ENCODE data around the gene IFI6.

Gene IFI6

DNA sequence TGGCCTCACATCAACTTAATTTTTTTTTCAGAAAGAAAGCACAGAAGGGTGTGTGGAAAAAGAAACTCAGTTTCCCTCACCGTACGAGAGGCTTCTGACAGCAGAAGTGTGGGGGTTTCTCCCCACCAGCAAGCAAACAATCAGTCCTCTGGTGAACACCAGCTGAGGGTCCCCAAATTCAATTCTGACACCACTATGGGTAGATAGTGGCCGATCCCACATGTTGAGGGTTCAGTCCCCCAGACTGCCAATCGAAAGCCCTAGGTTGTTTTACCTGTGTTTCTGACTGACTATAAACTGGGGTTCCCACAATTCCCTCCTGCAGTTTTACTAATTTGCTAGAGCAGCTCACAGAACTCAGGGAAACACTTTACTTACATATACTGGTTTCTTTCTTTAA, 2.1 kb downstream of the IFI6 start:
- DNase-seq: no peak

DNA sequence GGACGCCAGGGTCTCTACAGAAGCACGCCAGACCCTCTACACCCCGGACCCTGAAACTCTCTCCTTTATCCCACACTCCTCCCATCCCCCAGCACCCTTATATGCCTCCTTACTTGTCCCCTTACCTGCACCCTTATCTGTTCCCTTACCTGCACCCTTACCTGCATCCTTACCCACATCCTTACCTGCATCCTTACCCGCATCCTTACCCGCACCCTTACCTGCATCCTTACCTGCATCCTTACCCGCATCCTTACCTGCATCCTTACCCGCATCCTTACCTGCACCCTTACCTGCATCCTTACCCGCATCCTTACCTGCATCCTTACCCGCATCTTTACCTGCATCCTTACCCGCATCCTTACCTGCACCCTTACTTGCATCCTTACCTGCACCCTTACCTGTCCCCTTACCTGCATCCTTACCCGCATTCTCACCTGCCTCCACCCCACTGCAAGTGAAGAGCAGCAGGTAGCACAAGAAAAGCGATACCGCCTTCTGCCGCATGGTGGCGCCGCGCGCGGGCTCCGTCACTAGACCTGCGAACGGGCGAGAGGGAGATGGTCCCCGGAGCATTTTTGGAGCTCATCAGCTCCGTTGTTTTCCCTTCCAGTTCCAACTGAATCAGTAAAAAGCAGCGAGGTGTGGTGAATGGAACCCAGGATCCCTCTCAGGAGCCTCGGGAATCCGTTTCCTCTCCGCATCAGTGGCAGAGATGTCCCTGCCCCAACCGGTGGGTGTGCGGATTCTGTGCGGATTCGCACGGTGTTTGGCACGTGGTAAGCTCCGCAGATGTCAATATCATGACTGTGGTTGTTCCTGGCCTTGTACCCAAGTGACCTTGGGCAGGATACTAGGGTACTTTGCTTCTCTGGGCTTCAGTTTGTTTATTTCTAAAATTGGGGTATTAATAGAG, 2.9 kb downstream of the IFI6 start:
- DNase-seq: peak; percentile 78

DNA sequence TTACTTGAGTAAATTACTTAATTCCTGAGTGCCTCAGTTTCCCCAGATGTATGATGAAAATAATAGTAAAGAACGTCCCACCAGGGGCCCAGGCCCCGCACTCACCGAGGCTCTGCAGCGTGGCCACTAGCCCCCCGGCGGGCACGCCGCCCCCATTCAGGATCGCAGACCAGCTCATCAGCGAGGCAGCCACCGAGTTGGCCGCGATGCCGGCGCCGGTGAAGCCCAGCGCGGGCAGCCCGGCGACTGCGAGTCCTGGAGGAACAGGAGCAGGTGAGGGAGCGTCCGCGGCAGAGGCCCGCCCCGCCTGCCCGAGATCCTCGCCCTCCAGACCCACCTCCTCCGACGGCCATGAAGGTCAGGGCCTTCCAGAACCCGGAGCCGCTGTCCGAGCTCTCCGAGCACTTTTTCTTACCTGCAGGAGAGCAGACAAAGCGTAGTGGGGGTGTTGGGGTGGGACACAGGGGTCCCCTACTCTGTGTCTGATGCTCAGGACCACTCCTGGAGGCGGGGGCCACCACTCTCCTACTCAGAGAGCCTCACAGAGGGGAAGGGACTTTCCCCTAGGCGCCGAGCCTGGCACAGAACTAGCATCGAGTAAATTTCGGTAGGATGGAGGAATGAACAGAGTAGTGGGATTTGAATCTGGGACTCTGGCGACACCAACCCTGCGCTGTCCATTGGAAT, 3.7 kb downstream of the IFI6 start:
- DNase-seq: no peak

DNA sequence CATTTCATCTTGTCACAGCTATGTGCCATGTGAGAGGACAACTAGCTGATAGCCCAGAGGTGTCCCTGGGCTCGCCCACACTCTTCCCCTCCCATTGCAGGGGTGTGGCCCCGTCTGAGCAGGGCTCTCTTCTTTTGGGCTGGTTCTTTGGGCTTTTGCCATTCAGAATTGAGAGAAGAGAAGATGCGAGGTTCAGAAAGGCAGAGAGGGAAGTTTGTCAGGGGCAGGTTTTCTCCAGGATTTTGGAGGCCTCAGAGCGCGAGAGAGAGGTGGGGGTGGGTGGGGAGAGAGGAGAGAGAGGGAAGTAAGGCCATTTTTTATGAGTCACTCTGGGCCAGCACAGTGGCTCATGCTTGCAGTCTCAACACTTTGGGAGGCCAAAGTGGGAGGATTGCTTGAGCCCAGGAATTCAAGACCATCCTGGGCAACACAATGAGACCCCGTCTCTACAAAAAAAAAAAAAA, 5.2 kb downstream of the IFI6 start:
- DNase-seq: no peak

DNA sequence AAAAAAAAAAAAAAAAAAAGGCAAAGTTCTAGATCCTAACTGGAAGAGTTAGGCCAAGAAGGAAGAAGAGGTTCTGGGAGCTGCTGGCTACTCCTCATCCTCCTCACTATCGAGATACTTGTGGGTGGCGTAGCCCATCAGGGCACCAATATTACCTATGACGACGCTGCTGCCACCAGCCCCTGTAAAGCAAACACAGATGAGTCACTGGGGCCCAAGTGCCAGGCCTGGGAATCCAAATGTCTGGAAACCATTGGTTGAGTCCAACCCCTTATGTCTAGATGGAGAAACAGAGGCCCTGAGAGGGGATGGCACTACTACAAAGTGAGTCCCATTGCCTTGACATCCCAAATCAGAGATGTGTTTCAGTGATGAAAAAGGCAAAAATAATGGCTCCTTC, 5.7 kb downstream of the IFI6 start:
- DNase-seq: no peak

DNA sequence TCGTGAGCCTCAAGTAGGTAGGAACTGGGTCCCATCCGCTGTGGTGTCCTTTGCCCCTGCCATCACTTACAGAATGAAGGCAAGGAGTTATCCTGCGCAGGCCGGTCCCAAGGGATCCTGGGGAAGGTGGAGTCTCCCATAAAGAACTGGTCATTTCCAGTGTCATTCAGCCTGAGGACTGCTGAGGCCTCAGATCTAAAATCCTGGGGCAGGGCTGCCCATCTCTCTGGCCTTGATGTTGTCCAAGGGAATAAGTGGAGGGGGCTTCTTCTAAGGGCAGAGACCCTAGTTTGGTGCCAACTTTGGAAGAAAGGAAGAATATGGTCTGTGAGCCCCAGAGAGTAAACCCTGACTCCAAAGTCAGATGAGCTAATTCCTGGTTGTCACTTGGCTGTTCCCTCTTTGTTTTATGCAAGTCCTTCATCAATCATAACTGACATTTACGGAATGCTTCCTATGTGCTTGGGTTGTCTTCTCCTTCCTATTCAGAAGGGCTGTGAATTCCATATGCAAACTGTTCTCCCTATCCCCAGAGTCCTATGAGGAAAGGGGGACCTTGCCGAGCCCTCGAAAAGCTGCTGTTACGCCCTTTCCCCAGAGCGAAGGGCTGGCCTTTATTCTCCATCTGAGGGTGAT, 6.9 kb downstream of the IFI6 start:
- no peak for DNase-seq

DNA sequence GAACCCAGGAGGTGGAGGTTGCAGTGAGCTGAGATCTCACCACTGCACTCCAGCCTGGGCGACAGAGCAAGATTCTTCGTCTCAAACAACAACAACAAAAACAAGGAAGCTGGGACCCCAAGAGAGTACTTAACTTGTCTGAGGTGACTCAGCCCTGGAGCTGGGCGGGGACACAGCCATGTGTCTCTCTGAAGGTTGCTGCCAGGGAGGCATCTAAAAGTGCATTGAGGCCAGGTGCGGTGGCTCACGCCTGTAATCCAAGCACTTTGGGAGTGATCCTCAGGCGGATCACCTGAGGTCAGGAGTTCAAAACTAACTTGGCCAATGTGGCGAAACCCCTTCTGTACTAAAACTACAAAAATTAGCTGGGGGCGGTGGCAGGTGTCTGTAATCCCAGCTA, 7.7 kb downstream of the IFI6 start:
- DNase-seq: no peak

DNA sequence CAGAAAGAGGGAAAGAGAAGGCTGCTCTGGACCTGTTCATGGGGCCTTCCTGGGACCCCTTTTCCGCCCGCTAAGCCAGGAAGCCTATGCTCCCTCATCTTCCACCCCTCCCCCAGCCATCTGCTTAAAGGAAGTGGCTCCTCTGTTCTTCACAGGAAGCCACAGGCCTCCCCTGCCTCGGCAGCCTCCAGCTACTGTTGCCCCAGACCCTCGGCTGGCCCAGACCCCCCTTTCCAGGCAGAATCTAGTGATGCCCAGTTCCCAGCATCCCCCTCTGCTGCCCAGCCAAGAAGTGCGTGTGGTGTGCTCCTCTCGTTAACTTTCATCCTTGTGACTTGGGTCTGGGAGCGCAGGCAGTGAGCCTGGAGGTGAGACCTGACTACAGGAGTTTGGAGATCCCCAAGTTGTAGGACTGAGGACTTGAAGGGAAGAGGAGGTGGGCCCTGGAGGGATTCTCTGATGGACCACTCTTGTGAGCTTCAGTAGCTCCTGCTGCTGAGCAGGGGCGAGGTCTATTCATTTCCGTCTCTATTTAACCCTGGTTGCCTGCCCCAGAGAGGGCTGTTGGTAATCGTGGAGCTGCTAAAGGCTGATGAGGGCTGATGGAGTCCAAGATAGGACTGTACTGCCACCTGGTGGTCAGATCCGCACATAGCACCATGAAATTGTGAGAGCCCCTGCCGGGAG, 9.1 kb downstream of the IFI6 start:
- peak; percentile 75 for DNase-seq

DNA sequence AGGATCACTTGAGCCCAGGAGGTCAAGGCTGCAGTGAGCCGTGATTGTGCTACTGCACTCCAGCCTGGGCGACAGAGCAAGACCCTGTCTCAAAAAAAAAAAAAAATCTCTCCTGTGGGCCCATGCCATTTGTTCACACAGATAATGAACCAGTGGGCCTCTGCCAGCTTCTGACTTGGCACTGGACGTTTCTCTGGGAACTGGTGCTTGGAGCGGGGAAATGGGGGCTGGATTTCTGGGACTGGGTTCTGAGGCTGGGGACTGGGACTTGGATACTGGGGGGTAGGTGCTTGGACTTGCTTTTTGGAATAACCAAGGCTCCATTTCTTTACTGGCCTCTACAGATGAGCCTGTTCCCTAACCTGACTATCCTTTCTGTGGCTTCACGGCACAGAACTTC, 9.7 kb downstream of the IFI6 start:
- no peak for DNase-seq

DNA sequence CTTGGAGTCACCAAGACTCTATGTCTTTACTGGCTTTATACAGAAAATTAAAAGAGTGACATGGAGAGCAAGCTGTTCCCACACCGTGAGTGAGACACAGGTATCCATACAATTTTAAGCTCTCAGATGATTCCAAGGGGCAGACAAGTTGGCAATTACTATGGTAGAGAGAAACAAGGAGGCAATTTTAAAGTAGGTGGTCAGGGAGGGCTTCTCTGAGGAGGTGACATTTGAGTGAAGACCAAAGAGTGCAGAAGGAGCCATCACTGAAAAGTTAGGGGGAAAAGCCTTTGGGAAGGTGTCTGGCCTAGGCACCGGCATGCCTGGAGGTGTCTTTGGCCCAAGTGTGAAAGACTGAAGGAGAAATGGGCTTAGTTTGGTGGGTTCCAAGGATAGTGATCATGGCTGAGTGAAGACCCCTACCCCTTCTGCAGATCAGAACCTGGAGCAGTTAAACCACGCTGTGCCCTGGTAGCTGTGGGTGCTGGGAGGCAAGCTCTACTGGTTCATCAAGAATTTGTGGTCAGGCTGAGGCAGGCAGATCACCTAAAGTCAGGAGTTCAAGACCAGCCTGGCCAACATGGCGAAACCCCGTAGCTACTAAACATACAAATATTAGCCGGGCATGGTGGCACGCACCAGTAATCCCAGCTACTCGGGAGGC, 10.4 kb downstream of the IFI6 start:
- no peak for DNase-seq

DNA sequence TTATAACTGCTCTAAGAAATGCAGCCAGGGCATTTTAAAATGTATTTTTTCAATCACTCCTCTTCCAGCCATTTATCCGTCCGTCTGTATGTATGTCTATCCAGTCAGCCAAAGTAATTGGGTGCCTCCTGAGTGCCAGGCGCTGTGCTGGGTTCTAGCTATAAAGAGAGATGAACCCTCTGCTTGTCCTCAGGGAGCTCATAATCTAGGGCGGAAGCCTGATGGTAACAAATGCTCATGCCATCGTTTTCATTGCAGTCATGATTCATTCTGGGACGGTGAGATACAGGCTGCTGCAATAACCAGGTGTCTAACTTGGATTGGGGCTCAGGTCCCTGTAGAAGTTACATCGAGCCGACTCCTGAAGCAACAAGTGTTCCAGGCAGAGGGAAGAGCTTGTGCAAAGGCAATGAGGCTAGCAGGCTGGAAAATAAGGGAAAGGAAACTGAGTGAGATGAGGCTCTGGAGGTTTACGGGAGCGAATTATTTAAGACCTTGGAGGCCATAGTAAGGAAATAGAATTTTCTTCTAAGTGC, 11.6 kb downstream of the IFI6 start:
- DNase-seq: no peak

DNA sequence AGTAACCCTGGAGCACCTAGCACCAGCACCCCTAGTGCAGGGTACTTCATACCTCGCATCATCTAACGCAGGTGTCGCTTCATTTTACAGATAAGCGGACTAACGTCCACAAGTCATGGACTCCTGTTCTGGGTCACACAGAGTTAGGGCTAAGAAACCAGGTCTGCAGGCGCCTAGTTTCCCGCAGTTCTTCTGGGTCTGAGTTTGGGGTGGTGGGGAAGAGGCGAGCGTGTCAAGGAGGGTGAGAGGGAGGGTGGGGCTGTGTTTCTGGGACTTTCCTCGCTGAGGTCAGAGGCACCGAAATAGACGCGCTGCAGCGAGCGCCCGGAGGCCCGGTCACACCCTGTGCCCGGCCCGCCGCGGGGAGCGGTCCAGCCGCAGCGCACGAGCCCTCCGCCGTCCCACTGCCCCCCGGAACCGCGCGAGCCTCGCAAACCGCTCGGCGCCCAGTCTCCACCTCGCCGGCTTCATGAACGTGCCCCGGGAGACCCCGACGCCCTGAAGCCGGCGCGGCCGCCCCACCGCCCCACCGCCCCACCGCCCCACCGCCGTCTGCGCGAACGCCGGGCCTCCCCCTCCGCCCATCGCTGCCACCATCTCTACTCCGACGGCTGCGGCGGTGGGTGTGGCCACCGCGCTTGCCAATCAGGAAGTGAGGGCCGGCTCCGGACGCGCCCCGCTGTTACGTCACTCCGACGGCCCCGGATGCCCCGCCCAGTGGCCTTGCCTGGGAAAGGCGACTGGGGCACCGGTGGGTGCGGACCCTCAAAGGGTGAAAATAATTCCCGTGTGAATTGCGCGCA, 12.3 kb downstream of the IFI6 start:
- DNase-seq: peak; percentile 82

DNA sequence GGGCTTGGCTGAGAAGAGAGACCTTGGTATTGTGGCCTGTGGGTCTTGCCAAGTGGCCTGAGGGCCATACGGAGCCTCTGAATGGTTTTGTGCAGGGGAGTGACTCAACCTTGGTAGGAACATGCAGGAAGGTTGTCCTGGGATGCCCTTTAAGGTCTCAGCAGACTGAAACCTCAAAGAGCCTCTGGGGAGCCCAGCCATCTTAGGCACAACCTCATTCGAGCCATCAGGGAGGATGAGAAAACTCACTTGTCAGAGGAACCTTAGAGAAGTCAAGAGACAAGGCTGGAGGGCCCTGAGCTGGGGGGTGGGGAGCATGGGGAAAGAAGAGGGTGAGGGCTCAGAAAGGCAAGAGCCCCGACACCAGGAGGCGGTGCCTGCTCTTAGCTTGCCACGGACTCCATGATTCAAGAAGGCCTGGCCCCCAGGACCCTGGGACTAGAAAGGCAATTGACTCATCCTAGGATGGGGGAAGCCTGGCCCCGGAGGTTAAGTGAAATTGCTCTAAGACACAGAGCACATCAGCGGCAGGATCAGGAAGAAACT, 13.0 kb downstream of the IFI6 start:
- no peak for DNase-seq

DNA sequence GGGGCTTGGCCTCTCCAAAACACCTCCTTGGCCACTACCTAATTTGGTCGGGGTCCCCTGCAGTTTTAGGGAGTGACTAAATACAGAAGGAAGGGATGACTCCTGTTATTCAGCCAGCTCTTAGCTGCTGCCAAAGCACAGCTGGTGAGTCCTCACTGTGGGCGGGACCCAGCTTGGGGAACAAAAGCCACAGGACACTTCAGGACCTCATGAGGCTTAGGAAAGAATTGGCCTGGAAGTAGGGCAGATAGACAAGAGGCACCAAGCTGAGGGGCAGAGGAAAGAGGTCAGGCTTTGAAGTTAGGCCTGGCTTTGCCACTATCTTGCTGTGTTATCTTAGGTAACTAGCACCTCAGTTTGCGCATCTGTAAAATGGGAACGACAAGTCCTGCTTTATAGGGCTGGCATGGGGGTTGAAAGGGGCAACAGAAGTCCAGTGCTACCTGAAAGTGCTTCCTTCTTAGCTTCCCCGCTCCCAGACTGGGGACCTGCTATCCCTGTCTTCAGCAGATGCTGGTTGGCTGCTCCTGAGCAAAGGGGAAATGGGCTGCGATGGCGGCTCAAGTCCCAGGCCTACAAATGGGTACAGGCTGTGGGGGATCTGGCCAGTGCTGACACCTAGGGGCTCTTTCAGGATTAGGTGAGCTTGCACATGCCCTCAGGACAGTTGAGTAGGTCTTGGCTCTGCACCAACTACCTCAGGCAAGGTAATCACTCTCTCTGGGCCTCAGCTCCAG, 15.7 kb downstream of the IFI6 start:
- no peak for DNase-seq

DNA sequence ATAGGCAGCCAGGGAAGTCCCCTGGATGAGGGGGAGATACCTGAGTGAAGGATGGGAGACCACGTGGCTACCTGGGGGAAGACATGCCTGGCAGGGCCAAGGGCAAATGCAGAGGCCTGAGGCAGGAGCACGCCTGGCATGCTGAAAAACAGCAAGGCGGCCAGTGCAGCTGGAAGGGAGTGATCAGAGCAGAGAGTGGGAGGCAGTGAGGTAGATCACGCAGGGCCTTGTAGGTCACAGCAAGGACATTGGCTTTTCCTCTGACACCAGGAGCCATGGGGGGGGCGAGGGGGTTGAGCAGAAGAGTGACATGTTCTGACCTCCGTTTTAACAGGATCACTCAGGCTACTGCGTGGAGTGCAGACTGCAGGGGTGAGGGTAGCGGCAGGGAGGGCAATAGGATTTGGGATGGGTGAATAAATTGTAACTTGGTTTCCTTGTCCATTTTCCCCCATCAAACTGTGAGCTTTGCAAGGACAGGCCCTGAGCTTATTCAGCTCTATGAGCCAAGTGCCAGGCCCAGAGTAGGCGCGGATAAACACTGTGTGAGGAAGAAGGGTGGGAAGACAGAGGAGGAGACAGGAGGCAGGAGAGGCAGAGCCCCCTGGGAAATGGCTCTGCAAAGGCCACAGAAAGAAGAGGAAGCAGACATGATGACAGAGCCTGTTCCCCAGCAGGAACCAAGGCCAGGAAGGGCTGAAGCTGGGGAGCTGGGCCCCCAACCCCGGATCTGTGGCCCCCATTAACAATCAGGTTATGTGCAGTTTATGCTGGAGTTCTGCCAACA, 16.6 kb downstream of the IFI6 start:
- no peak for DNase-seq

DNA sequence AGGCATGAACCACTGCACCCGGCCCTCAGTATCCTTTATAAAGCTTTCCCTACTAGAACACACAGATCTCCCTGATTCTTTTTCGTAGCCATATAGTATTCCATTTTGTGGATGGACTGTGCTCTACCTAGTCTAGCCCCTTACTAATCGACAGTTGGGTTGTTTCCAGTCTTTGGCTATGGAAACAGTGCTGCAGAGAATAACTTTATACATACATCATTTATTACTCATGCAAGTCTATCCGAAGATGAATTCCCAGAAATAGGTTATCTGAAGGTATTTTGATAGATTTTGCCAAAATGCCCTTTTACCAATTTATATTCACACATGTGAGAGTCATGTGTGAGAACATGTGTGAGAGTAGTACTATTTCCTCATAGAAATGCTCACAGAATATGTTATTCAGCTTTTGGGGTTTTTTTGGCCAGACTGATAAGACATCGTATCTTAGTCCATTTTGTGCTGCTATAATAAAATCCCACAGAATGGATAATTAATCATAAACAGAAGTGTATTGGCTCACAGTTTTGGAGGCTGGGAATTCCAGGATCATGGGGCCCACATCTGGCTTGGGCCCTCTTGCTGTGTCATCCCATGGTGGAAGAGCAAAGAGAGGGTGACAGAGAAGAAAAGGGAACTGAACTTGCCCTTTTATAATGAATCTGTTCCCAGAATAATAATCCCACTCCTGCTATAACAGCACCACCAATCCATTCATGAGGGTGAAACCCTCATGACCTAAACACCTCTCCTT, 19.7 kb downstream of the IFI6 start:
- DNase-seq: no peak

DNA sequence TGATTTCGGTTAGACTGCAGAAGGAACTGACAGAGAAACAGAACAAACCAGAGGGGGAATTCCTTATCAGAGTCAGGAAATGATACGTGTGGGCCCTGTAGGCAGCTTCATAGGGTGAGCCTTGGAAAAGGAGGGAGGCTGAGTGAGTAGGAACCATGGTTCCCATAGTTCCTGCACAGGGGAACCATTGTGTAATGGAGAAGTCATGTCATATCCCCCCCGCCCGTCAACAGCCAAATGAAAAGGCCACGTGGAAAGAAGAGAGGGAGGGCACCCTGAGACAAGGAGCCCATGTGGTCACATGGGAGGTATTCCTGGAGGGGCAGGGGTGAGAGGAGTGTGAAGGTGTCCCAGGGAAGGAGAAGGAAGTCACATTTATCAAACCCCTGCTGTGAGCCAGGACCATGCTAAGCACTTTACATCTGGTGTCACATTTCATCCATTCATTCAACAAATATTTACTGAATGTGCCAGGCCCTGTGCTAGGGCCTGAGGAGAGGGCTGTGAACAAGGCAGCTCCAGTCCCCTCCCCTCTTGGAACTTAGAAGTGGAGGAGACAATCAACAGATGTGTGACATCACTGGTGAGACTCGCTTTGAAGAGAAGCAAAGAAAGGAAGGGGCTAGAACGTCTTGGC, 21.3 kb downstream of the IFI6 start:
- no peak for DNase-seq

DNA sequence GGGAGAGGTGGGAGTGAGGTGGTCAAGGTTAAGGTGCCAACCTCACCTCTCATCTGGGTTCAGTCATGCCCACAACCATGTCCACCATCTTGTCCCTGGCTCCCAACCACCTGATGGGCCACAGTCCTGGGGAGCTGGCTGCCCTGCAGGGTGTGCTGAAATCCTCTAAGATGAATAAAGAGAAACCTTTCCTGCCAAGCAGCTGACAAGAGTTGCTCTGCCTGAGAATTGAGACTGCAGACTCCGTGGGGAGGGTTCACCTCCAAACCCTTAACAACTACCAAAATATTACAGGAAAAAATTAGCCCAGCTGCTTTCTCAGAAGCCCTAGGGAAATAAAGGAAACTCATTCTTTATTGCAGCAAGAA, 21.8 kb downstream of the IFI6 start:
- no peak for DNase-seq

DNA sequence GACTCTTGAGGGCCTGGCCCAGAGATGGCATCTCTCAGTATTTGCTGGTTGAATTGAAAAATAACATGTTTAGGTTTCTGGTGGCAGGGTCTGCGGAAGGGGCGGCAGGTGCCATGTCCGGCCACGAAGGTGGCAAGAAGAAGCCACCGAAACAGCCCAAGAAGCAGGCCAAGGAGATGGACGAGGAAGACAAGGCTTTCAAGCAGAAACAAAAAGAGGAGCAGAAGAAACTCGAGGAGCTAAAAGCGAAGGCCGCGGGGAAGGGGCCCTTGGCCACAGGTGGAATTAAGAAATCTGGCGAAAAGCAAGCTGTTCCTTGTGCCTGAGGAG, 22.7 kb downstream of the IFI6 start:
- no peak for DNase-seq
